WTC11 (cell line): Measurements from ENCODE around the gene SPAG4. TPM values are rescaled to one million over a fixed set of nuclear protein-coding genes. Genes with fewer than 3 reads are reported as not detected.

Source experiments
- ATAC-seq: fragments of 200-7000 bp; cut with Tn5 transposase; 2 replicates; pipeline ENCODE4 v1.10.0; 2021; ENCODE audit warnings: mild to moderate bottlenecking, moderate library complexity
- CTCF ChIA-PET: fragments of 300-600 bp; sonication (Branson Sonifier 250); formaldehyde crosslinking; loops from one replicate; lab custom pipeline; 2021; ENCODE audit warnings: antibody characterized with exemption; lab: Charles Lee
- POLR2A ChIA-PET: fragments of 350-600 bp; sonication (Branson Sonifier 250); formaldehyde crosslinking; loops from one replicate; lab custom pipeline; 2021; ENCODE audit warnings: antibody characterized with exemption; lab: Charles Lee
- DNase-seq: peaks from one replicate; pipeline ENCODE4 v3.0.0; 2021; ENCODE audit warnings: low spot score
- H3K27ac Mint-ChIP-seq: 2 replicates; pipeline ENCODE4 v1.8.0; 2021; ENCODE audit warnings: mixed read lengths
- H3K27me3 Mint-ChIP-seq: 2 replicates; pipeline ENCODE4 v1.8.0; 2021; ENCODE audit warnings: low read depth, mild to moderate bottlenecking, moderate library complexity, mixed read lengths
- H3K36me3 Mint-ChIP-seq: 2 replicates; pipeline ENCODE4 v1.8.0; 2021; ENCODE audit warnings: mixed read lengths
- H3K4me1 Mint-ChIP-seq: 2 replicates; pipeline ENCODE4 v1.8.0; 2022; ENCODE audit warnings: mixed read lengths
- H3K4me3 Mint-ChIP-seq: 2 replicates; pipeline ENCODE4 v1.8.0; 2021; ENCODE audit warnings: mild to moderate bottlenecking, moderate library complexity, mixed read lengths
- H3K9me3 Mint-ChIP-seq: 2 replicates; pipeline ENCODE4 v1.8.0; 2021; ENCODE audit warnings: mixed read lengths
- ATF1 ChIP-seq: sonication (generic); formaldehyde crosslinking; IDR thresholded peaks from 2 replicates; pipeline ENCODE4 v1.8.1; 2023; ENCODE audit warnings: mild to moderate bottlenecking, moderate library complexity, missing genetic modification reagents
- FOXP1 ChIP-seq: sonication (generic); formaldehyde crosslinking; IDR thresholded peaks from 2 replicates; pipeline ENCODE4 v1.8.0; 2022; ENCODE audit warnings: missing genetic modification reagents, mild to moderate bottlenecking, moderate library complexity, borderline replicate concordance
- GABPB1 ChIP-seq: sonication (generic); formaldehyde crosslinking; IDR thresholded peaks from 2 replicates; pipeline ENCODE4 v1.8.1; 2023; ENCODE audit warnings: mild to moderate bottlenecking, missing genetic modification reagents
- GRHL2 ChIP-seq: fragments of 250-450 bp; sonication (Bioruptor Pico); IDR thresholded peaks from 2 replicates; pipeline ENCODE4 v1.8.0; 2022; ENCODE audit warnings: mild to moderate bottlenecking, moderate library complexity; ENCODE audit not compliant: insufficient replicate concordance, severe bottlenecking
- JAZF1 ChIP-seq: fragments of 250-450 bp; sonication (Bioruptor Pico); IDR thresholded peaks from 2 replicates; pipeline ENCODE4 v1.9.0; 2021; ENCODE audit warnings: moderate library complexity, mild to moderate bottlenecking, inconsistent platforms
- JUN ChIP-seq: sonication (generic); formaldehyde crosslinking; IDR thresholded peaks from 2 replicates; pipeline ENCODE4 v1.8.0; 2023; ENCODE audit warnings: mild to moderate bottlenecking, missing genetic modification reagents
- PRRX2 ChIP-seq: fragments of 250-450 bp; sonication (Bioruptor Pico); IDR thresholded peaks from 2 replicates; pipeline ENCODE4 v1.8.0; 2021; ENCODE audit warnings: mild to moderate bottlenecking
- TEAD1 ChIP-seq: sonication (generic); formaldehyde crosslinking; IDR thresholded peaks from 2 replicates; pipeline ENCODE4 v1.8.0; 2022; ENCODE audit warnings: mild to moderate bottlenecking, missing genetic modification reagents
- TP53 ChIP-seq: sonication (generic); formaldehyde crosslinking; IDR thresholded peaks from 2 replicates; pipeline ENCODE4 v1.8.1; 2023; ENCODE audit warnings: mild to moderate bottlenecking, missing genetic modification reagents
- ZNF219 ChIP-seq: sonication (generic); formaldehyde crosslinking; IDR thresholded peaks from 2 replicates; pipeline ENCODE4 v1.8.0; 2023; ENCODE audit warnings: missing genetic modification reagents, mild to moderate bottlenecking, borderline replicate concordance
- ZNF317 ChIP-seq: sonication (generic); formaldehyde crosslinking; IDR thresholded peaks from 2 replicates; pipeline ENCODE4 v1.8.1; 2023; ENCODE audit warnings: low read depth, mild to moderate bottlenecking, moderate library complexity, missing genetic modification reagents, borderline replicate concordance
- ZNF671 ChIP-seq: fragments of 250-450 bp; sonication (Bioruptor Pico); IDR thresholded peaks from 2 replicates; pipeline ENCODE4 v1.8.0; 2021; ENCODE audit warnings: mild to moderate bottlenecking
- total RNA-seq: library from RNA; stranded (reverse); gene quantifications from 3 replicates; pipeline ENCODE4 v1.2.3, GENCODE V29; 2021
- TF ChIP-seq, protein P1 (sequence below): sonication (generic); formaldehyde crosslinking; IDR thresholded peaks from 2 replicates; pipeline ENCODE4 v1.8.1; 2023; ENCODE audit warnings: mild to moderate bottlenecking, missing genetic modification reagents, borderline replicate concordance
- TF ChIP-seq, protein P2 (sequence below): sonication (generic); formaldehyde crosslinking; IDR thresholded peaks from 2 replicates; pipeline ENCODE4 v1.8.1; 2022; ENCODE audit warnings: mild to moderate bottlenecking, moderate library complexity, missing genetic modification reagents
- TF ChIP-seq, protein P3 (sequence below): fragments of 250-450 bp; sonication (Bioruptor Pico); IDR thresholded peaks from 2 replicates; pipeline ENCODE4 v1.9.0; 2021; ENCODE audit warnings: mild to moderate bottlenecking
- TF ChIP-seq, protein P4 (sequence below): sonication (generic); formaldehyde crosslinking; IDR thresholded peaks from 2 replicates; pipeline ENCODE4 v1.8.1; 2022; ENCODE audit warnings: low read depth, missing genetic modification reagents, borderline replicate concordance
- TF ChIP-seq, protein P5 (sequence below): fragments of 250-450 bp; sonication (Bioruptor Pico); IDR thresholded peaks from 2 replicates; pipeline ENCODE4 v1.9.0; 2021; ENCODE audit warnings: mild to moderate bottlenecking
- TF ChIP-seq, protein P6 (sequence below): fragments of 250-450 bp; sonication (Bioruptor Pico); conservative IDR thresholded peaks from 2 replicates; pipeline ENCODE4 v1.9.0; 2021; ENCODE audit warnings: mild to moderate bottlenecking

SPAG4 gene
- total RNA-seq, 1 experiment from 2014 or later, result 3.5 TPM

DNA sequence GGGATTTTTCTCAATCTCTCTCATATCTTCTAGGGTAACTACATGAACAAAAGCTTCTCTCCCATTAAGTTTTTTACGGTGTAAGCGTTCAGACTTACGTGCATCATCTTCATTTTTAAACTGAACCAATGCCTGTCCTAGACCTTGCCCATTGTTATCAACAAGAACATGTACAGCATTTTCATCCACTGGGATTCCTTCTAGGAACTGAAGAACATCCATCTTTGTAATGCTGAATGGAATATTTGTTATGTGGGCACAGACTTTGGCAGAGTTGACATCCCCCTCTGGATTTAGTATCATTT lies 37.8 kb downstream of the SPAG4 start:
- Mint-ChIP-seq H3K36me3 (peaks cover 20% of the 10 kb centered on the region), H3K27me3 (no peaks in the 10 kb centered on the region), H3K9me3 (no peaks in the 10 kb centered on the region), H3K4me3 (no peak overlapping the region), H3K27ac (no peak overlapping the region), H3K4me1 (peaks cover 9% of the 10 kb centered on the region; the same call in 1 of the 2 replicates)
- ATAC-seq, result no peak
- TF ChIP-seq FOXP1 (CRISPR knock-in tag) (no peak), ZNF219 (CRISPR knock-in tag) (no peak), TEAD1 (no peak), JUN (CRISPR knock-in tag) (no peak), ZNF671 (no peak), TP53 (CRISPR knock-in tag) (no peak), GABPB1 (CRISPR knock-in tag) (no peak)
- TF ChIP-seq, protein P1, sequence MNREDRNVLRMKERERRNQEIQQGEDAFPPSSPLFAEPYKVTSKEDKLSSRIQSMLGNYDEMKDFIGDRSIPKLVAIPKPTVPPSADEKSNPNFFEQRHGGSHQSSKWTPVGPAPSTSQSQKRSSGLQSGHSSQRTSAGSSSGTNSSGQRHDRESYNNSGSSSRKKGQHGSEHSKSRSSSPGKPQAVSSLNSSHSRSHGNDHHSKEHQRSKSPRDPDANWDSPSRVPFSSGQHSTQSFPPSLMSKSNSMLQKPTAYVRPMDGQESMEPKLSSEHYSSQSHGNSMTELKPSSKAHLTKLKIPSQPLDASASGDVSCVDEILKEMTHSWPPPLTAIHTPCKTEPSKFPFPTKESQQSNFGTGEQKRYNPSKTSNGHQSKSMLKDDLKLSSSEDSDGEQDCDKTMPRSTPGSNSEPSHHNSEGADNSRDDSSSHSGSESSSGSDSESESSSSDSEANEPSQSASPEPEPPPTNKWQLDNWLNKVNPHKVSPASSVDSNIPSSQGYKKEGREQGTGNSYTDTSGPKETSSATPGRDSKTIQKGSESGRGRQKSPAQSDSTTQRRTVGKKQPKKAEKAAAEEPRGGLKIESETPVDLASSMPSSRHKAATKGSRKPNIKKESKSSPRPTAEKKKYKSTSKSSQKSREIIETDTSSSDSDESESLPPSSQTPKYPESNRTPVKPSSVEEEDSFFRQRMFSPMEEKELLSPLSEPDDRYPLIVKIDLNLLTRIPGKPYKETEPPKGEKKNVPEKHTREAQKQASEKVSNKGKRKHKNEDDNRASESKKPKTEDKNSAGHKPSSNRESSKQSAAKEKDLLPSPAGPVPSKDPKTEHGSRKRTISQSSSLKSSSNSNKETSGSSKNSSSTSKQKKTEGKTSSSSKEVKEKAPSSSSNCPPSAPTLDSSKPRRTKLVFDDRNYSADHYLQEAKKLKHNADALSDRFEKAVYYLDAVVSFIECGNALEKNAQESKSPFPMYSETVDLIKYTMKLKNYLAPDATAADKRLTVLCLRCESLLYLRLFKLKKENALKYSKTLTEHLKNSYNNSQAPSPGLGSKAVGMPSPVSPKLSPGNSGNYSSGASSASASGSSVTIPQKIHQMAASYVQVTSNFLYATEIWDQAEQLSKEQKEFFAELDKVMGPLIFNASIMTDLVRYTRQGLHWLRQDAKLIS (CRISPR knock-in tag), result no peak
- TF ChIP-seq, protein P2, sequence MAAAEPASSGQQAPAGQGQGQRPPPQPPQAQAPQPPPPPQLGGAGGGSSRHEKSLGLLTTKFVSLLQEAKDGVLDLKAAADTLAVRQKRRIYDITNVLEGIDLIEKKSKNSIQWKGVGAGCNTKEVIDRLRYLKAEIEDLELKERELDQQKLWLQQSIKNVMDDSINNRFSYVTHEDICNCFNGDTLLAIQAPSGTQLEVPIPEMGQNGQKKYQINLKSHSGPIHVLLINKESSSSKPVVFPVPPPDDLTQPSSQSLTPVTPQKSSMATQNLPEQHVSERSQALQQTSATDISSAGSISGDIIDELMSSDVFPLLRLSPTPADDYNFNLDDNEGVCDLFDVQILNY (CRISPR knock-in tag), result no peak
- POLR2A ChIA-PET, result no interaction called here
- no peak for DNase-seq
- CTCF ChIA-PET, result no interaction called here

DNA sequence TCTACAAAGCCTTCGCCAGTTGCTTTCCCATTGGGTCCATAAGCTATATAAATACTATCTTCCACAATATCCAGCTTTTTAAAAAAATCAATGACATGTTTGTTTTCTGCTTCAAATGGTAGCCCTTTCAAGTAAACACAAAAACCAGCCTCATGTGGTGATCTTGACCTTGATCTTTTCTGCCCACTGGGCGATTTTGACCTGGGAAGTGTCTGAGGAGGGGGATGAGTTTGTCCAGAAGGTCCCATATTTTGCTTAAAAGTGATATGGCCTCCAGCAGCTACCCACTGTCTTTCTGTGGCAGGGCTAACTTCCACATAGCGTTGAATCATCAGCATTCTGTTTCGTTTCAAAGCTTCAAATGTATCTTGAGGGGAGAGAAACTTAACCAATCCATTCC lies 38.3 kb downstream of the SPAG4 start:
- Mint-ChIP-seq H3K4me1 (peaks cover 11% of the 10 kb centered on the region), H3K27ac (no peak overlapping the region), H3K27me3 (no peaks in the 10 kb centered on the region)
- DNase-seq, result no peak
- CTCF ChIA-PET, result no interaction called here
- ATAC-seq, result no peak
- TF ChIP-seq ZNF317 (CRISPR knock-in tag) (no peak), GRHL2 (CRISPR knock-in tag) (no peak)
- TF ChIP-seq, protein P3, sequence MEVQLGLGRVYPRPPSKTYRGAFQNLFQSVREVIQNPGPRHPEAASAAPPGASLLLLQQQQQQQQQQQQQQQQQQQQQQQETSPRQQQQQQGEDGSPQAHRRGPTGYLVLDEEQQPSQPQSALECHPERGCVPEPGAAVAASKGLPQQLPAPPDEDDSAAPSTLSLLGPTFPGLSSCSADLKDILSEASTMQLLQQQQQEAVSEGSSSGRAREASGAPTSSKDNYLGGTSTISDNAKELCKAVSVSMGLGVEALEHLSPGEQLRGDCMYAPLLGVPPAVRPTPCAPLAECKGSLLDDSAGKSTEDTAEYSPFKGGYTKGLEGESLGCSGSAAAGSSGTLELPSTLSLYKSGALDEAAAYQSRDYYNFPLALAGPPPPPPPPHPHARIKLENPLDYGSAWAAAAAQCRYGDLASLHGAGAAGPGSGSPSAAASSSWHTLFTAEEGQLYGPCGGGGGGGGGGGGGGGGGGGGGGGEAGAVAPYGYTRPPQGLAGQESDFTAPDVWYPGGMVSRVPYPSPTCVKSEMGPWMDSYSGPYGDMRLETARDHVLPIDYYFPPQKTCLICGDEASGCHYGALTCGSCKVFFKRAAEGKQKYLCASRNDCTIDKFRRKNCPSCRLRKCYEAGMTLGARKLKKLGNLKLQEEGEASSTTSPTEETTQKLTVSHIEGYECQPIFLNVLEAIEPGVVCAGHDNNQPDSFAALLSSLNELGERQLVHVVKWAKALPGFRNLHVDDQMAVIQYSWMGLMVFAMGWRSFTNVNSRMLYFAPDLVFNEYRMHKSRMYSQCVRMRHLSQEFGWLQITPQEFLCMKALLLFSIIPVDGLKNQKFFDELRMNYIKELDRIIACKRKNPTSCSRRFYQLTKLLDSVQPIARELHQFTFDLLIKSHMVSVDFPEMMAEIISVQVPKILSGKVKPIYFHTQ (CRISPR knock-in tag), result no peak
- TF ChIP-seq, protein P4, sequence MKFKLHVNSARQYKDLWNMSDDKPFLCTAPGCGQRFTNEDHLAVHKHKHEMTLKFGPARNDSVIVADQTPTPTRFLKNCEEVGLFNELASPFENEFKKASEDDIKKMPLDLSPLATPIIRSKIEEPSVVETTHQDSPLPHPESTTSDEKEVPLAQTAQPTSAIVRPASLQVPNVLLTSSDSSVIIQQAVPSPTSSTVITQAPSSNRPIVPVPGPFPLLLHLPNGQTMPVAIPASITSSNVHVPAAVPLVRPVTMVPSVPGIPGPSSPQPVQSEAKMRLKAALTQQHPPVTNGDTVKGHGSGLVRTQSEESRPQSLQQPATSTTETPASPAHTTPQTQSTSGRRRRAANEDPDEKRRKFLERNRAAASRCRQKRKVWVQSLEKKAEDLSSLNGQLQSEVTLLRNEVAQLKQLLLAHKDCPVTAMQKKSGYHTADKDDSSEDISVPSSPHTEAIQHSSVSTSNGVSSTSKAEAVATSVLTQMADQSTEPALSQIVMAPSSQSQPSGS (CRISPR knock-in tag), result no peak
- TF ChIP-seq, all 79 proteins: peak for 0
- Mint-ChIP-seq H3K9me3 (no peaks in the 10 kb centered on the region), H3K4me3 (no peak overlapping the region), H3K36me3 (peaks cover 17% of the 10 kb centered on the region)
- POLR2A ChIA-PET, result no interaction called here

DNA sequence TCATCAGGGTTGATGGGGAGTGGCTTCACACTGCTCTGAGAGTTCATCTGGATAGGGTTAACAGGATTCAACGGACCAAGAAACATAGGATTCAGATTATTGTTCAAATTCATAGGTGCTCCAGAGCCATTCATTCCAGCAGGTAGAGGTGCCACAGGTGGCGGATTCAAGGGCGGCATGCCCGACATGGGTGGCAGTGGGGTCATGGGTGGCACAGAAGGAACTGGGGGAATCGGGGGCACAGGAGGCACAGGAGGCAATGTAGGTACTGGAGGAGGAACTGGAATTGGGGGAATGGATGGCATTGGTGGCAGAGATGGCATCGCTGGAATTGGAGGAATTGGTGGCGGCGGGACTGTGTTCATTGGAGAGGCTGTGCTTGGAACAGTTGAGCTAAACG lies 38.8 kb downstream of the SPAG4 start:
- Mint-ChIP-seq H3K27me3 (no peaks in the 10 kb centered on the region), H3K36me3 (peaks cover 13% of the 10 kb centered on the region)
- no peak for ATAC-seq

More for the DNA sequence above, 38.8 kb downstream of the SPAG4 start:
- Mint-ChIP-seq H3K4me1 (peaks cover 15% of the 10 kb centered on the region), H3K4me3 (no peak overlapping the region), H3K9me3 (no peaks in the 10 kb centered on the region), H3K27ac (no peak overlapping the region)
- ChIA-PET POLR2A (no interaction called here), CTCF (interaction anchor here (1.0 kb wide), 1 partner anchor 13 kb away, joined by 3 read pairs; no protein-coding TSS in a partner anchor)
- TF ChIP-seq, protein P5, sequence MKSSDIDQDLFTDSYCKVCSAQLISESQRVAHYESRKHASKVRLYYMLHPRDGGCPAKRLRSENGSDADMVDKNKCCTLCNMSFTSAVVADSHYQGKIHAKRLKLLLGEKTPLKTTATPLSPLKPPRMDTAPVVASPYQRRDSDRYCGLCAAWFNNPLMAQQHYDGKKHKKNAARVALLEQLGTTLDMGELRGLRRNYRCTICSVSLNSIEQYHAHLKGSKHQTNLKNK, result no peak
- TF ChIP-seq TP53 (CRISPR knock-in tag), result no peak
- TF ChIP-seq, protein P6, sequence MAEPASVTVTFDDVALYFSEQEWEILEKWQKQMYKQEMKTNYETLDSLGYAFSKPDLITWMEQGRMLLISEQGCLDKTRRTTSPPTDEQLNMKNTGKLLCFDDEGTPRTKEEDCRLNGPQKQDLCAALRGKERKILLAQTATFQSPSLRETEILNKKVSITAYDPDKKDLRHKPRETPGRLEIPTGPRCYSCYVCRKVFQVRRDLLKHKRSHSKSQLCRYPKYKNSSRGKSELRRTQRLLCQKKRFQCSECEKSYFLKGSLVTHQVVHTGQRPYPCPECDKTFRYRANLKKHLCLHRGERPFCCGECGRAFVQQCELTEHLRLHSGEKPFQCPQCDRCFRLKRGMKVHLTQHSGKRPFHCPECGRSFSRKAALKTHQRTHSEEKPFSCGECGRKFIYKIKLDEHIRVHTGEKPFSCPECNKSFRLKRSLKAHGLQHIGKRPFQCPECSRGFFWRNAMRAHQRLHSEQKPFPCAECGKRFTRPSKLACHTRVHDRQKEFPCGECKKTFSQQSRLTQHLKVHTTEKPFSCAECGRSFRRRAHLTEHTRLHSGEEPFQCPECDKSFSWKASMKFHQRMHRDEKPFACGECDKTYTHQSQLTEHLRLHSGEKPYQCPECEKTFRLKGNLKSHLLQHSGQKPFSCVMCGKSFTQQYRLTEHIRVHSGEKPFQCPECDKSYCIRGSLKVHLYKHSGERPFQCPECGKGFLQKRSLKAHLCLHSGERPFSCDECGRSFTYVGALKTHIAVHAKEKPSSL (CRISPR knock-in tag), result no peak
- TF ChIP-seq, protein P2 (CRISPR knock-in tag), result no peak
- no peak for TF ChIP-seq ATF1 (CRISPR knock-in tag)
- no peak for TF ChIP-seq JAZF1 (CRISPR knock-in tag)
- no peak for TF ChIP-seq PRRX2
- DNase-seq, result no peak
